Measurements from ENCODE around the gene VWF.
"Not testable (repeated sequence)": the region's sequence is repeated elsewhere in the genome, so short reads cannot be mapped to it uniquely, and the experiment has no call there.

Gene VWF

DNA sequence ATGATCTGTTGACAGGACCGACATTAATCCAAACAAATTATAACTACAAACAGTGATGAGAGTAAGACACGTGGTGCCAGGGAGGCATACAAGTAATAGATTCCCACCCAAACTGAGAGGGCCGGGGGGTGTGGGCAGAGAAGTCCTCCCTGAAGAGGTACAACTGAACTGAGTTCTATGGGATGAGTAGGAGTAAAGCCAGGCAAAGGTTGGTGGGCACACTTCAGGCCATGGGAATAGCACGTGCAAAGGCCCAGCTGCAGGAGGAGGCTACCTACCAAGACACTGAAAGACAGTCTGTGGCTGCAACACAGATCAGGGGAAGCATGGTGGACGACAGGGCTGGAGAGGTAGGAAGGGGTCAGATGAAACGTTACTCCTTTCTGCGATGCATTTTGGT, 22.0 kb upstream of the VWF start:
- Histone ChIP-seq H3K27ac (replicated peaks) (no peak overlapping the region), H3K27me3 (ENCODE audit: insufficient read depth, poor library complexity, severe bottlenecking) (no peaks in the 10 kb centered on the region), H3K4me3 (replicated peaks; ENCODE audit: insufficient read depth, low read length) (no peak overlapping the region)
- TF ChIP-seq, protein P1, sequence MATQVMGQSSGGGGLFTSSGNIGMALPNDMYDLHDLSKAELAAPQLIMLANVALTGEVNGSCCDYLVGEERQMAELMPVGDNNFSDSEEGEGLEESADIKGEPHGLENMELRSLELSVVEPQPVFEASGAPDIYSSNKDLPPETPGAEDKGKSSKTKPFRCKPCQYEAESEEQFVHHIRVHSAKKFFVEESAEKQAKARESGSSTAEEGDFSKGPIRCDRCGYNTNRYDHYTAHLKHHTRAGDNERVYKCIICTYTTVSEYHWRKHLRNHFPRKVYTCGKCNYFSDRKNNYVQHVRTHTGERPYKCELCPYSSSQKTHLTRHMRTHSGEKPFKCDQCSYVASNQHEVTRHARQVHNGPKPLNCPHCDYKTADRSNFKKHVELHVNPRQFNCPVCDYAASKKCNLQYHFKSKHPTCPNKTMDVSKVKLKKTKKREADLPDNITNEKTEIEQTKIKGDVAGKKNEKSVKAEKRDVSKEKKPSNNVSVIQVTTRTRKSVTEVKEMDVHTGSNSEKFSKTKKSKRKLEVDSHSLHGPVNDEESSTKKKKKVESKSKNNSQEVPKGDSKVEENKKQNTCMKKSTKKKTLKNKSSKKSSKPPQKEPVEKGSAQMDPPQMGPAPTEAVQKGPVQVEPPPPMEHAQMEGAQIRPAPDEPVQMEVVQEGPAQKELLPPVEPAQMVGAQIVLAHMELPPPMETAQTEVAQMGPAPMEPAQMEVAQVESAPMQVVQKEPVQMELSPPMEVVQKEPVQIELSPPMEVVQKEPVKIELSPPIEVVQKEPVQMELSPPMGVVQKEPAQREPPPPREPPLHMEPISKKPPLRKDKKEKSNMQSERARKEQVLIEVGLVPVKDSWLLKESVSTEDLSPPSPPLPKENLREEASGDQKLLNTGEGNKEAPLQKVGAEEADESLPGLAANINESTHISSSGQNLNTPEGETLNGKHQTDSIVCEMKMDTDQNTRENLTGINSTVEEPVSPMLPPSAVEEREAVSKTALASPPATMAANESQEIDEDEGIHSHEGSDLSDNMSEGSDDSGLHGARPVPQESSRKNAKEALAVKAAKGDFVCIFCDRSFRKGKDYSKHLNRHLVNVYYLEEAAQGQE (IDR thresholded peaks at IDR 0.05; ENCODE audit: insufficient replicate concordance, low read depth), result no peak
- TF ChIP-seq POLR2AphosphoS5 (IDR thresholded peaks at IDR 0.05; ENCODE audit: low read depth) (no peak), GABPA (IDR thresholded peaks at IDR 0.05; ENCODE audit: low read depth) (no peak), SPI1 (IDR thresholded peaks at IDR 0.05; ENCODE audit: borderline replicate concordance, low read depth) (no peak)
- TF ChIP-seq, protein P2, sequence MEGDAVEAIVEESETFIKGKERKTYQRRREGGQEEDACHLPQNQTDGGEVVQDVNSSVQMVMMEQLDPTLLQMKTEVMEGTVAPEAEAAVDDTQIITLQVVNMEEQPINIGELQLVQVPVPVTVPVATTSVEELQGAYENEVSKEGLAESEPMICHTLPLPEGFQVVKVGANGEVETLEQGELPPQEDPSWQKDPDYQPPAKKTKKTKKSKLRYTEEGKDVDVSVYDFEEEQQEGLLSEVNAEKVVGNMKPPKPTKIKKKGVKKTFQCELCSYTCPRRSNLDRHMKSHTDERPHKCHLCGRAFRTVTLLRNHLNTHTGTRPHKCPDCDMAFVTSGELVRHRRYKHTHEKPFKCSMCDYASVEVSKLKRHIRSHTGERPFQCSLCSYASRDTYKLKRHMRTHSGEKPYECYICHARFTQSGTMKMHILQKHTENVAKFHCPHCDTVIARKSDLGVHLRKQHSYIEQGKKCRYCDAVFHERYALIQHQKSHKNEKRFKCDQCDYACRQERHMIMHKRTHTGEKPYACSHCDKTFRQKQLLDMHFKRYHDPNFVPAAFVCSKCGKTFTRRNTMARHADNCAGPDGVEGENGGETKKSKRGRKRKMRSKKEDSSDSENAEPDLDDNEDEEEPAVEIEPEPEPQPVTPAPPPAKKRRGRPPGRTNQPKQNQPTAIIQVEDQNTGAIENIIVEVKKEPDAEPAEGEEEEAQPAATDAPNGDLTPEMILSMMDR (IDR thresholded peaks at IDR 0.05; ENCODE audit: insufficient read depth, low read length), result no peak
- DNase-seq (ENCODE audit: low read depth in 1 of 2, low spot score in 1 of 2), result no peak

DNA sequence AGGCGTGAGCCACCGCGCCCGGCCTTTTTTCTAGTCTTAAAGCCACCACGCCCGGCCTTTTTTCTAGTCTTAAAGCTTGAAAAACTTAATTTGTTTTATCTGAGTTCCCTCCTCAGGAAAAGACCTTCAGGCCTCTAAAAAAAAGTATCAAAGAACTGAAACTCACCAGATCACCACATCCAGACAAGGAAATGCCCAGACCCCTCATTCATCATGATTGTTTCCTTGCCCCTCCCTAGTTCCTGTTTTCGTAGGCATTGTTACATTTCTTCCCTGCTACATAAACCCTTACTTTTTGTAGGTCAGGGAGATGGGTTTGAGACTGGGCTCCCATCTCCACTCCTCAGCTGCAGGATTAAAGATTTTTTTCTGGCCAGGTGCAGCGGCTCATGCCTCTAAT, 21.1 kb upstream of the VWF start:
- DNase-seq (ENCODE audit: low read depth in 1 of 2, low spot score in 1 of 2), result no peak
- Histone ChIP-seq H3K27me3 (ENCODE audit: insufficient read depth, poor library complexity, severe bottlenecking) (no peaks in the 10 kb centered on the region), H3K27ac (replicated peaks) (no peak overlapping the region), H3K4me3 (replicated peaks; ENCODE audit: insufficient read depth, low read length) (no peak overlapping the region)
- TF ChIP-seq, protein P1 (IDR thresholded peaks at IDR 0.05; ENCODE audit: insufficient replicate concordance, low read depth), result no peak
- 0 out of 2 replicates have a peak, but pooled peaks have one; percentile 18 for TF ChIP-seq SPI1 (IDR thresholded peaks at IDR 0.05; ENCODE audit: borderline replicate concordance, low read depth)
- TF ChIP-seq, protein P2 (IDR thresholded peaks at IDR 0.05; ENCODE audit: insufficient read depth, low read length), result no peak
- no peak for TF ChIP-seq GABPA (IDR thresholded peaks at IDR 0.05; ENCODE audit: low read depth)
- no peak for TF ChIP-seq POLR2AphosphoS5 (IDR thresholded peaks at IDR 0.05; ENCODE audit: low read depth)

DNA sequence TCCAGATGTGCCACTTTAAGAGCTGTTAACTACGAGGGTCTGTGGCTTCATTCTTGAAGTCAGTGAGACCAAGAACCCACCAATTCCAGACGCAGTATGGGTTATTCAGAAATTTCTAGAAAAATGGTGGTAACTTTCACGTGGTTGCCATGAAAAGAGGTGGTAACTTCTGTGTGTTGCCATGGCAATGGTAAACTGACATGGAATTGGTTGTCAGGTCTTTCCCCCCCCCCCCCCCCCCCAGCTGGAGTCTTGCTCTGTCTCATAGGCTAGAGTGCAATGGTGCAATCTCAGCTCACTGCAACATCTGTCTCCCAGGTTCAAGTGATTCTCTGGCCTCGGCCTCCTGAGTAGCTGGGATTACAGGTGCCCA, 18.8 kb upstream of the VWF start:
- no peaks in the 10 kb centered on the region for H3K27me3 ChIP-seq (ENCODE audit: insufficient read depth, poor library complexity, severe bottlenecking)
- DNase-seq (ENCODE audit: low read depth in 1 of 2, low spot score in 1 of 2), result no peak
- H3K27ac ChIP-seq (replicated peaks), result no peak overlapping the region
- TF ChIP-seq, protein P1 (IDR thresholded peaks at IDR 0.05; ENCODE audit: insufficient replicate concordance, low read depth), result no peak
- TF ChIP-seq, protein P2 (IDR thresholded peaks at IDR 0.05; ENCODE audit: insufficient read depth, low read length), result no peak
- TF ChIP-seq POLR2AphosphoS5 (IDR thresholded peaks at IDR 0.05; ENCODE audit: low read depth), result no peak
- TF ChIP-seq GABPA (IDR thresholded peaks at IDR 0.05; ENCODE audit: low read depth), result no peak
- no peak for TF ChIP-seq SPI1 (IDR thresholded peaks at IDR 0.05; ENCODE audit: borderline replicate concordance, low read depth)
- no peak overlapping the region for H3K4me3 ChIP-seq (replicated peaks; ENCODE audit: insufficient read depth, low read length)

DNA sequence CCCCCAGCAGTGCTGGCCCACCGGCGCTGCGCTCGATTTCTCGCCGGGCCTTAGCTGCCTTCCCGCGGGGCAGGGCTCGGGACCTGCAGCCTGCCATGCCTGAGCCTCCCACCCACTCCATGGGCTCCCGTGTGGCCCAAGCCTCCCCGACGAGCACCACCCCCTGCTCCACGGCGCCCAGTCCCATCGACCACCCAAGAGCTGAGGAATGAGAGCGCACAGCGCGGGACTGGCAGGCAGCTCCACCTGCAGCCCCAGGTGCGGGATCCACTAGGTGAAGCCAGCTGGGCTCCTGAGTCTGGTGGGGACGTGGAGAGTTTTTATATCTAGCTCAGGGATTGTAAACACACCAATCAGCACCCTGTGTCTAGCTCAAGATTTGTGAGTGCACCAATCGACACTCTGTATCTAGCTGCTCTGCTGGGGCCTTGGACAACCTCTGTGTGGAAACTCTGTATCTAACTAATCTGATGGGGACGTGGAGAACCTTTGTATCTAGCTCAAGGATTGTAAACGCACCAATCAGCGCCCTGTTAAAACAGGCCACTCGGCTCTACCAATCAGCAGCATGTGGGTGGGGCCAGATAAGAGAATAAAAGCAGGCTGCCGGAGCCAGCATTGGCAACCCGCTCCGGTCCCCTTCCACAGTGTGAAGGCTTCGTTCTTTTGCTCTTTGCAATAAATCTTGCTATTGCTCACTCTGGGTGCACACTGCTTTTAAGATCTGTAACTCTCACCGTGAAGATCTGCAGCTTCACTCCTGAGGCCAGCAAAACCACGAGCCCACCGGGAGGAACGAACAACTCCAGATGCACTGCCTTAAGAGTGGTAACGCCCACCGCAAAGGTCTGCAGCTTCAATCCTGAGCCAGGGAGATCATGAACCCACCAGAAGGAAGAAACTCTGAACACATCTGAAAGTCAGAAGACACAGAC, 18.2 kb upstream of the VWF start:
- H3K27ac ChIP-seq (replicated peaks); H3K27me3 ChIP-seq (ENCODE audit: insufficient read depth, poor library complexity, severe bottlenecking); H3K4me3 ChIP-seq (replicated peaks; ENCODE audit: insufficient read depth, low read length); DNase-seq (ENCODE audit: low read depth in 1 of 2, low spot score in 1 of 2): not testable (repeated sequence)

DNA sequence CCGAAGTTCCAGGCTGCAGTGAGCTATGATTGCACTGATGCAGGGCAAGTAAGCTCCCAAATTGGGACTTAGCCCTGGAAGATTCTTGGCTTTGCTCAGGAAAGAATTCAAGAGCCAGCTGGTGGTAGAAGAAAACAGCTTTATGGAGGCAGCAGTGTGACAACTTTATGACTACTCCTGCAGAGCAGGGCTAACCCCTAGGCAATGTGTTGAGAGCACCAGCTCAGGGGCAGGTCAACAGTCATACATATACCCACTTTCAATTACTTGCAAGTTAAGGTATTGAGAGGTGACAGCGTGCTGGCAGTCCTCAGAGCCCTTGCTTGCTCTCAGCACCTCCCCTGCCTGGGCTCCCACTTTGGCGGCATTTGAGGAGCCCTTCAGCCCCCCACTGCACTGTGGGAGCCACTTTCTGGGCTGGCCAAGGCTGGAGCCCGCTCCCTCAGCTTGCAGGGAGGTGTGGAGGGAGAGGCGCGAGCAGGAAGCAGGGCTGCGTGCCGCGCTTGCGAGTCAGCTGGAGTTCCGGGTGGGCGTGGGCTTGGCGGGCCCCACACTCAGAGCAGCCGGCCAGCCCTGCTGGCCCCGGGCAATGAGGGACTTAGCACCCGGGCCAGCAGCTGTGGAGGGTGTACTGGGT, 17.4 kb upstream of the VWF start:
- not testable (repeated sequence) for DNase-seq (ENCODE audit: low read depth in 1 of 2, low spot score in 1 of 2); H3K4me3 ChIP-seq (replicated peaks; ENCODE audit: insufficient read depth, low read length); H3K27me3 ChIP-seq (ENCODE audit: insufficient read depth, poor library complexity, severe bottlenecking)

More for the DNA sequence above, 17.4 kb upstream of the VWF start:
- H3K27ac ChIP-seq (replicated peaks), result peak overlapping the region; percentile 65
